Hepatocyte (in vitro differentiated cells): ENCODE results near the gene SESN1. TPM values are rescaled to one million over a fixed set of nuclear protein-coding genes. Genes with fewer than 3 reads are reported as not detected.
"Not testable (repeated sequence)": the region's sequence is repeated elsewhere in the genome, so short reads cannot be mapped to it uniquely, and the experiment has no call there.

Experiments
- DNase-seq: peaks from one replicate; pipeline ENCODE4 v3.0.0-alpha.2; 2016; ENCODE audit warnings: low spot score
- H2AFZ ChIP-seq: fragments of 200-600 bp; sonication (generic); 2 replicates; pipeline ENCODE4 v1.6.0; 2016; ENCODE audit warnings: antibody characterized with exemption, mild to moderate bottlenecking
- H3K27ac ChIP-seq: fragments of 200-600 bp; sonication (generic); 2 replicates; pipeline ENCODE4 v1.5.1; 2016; ENCODE audit warnings: mild to moderate bottlenecking
- H3K27me3 ChIP-seq: fragments of 200-600 bp; sonication (generic); 2 replicates; pipeline ENCODE4 v1.6.1; 2016
- H3K36me3 ChIP-seq: fragments of 200-600 bp; sonication (generic); replicated peaks from 2 replicates; pipeline ENCODE4 v1.5.1; 2016; ENCODE audit warnings: low read depth; ENCODE audit not compliant: insufficient read depth
- H3K4me1 ChIP-seq: fragments of 200-600 bp; sonication (generic); 2 replicates; pipeline ENCODE4 v1.5.1; 2016; ENCODE audit warnings: mild to moderate bottlenecking, moderate library complexity; ENCODE audit not compliant: insufficient read depth
- H3K4me2 ChIP-seq: fragments of 200-600 bp; sonication (generic); 2 replicates; pipeline ENCODE4 v1.6.0; 2016
- H3K4me3 ChIP-seq: fragments of 200-600 bp; sonication (generic); 2 replicates; pipeline ENCODE4 v1.5.1; 2016; ENCODE audit warnings: mild to moderate bottlenecking
- H3K79me2 ChIP-seq: fragments of 200-600 bp; sonication (generic); 2 replicates; pipeline ENCODE4 v1.6.0; 2017; ENCODE audit warnings: mild to moderate bottlenecking
- H3K9me2 ChIP-seq: fragments of 200-600 bp; sonication (generic); replicated peaks from 2 replicates; pipeline ENCODE4 v1.6.0; 2017; ENCODE audit warnings: mild to moderate bottlenecking; ENCODE audit not compliant: insufficient read depth
- H3K9me3 ChIP-seq: fragments of 200-600 bp; sonication (generic); 2 replicates; pipeline ENCODE4 v1.5.1; 2016; ENCODE audit warnings: low read depth, mild to moderate bottlenecking
- H4K20me1 ChIP-seq: fragments of 200-600 bp; sonication (generic); 2 replicates; pipeline ENCODE4 v1.6.0; 2016; ENCODE audit warnings: mild to moderate bottlenecking; ENCODE audit not compliant: insufficient read depth, poor library complexity, severe bottlenecking
- EZH2 ChIP-seq: fragments of 200-600 bp; sonication (generic); IDR thresholded peaks from 2 replicates; pipeline ENCODE4 v1.6.1; 2016; ENCODE audit warnings: antibody characterized with exemption, mild to moderate bottlenecking, borderline replicate concordance
- EZH2phosphoT487 ChIP-seq: fragments of 200-600 bp; sonication (generic); IDR thresholded peaks from one replicate; pipeline ENCODE4 v1.6.1; 2018; ENCODE audit warnings: antibody characterized with exemption, mild to moderate bottlenecking, low read depth, moderate library complexity; ENCODE audit not compliant: unreplicated experiment, severe bottlenecking
- WGBS: methylation state at CpG from one replicate; pipeline ENCODE4 v1.1.6; 2016; ENCODE audit warnings: low lambda C conversion rate; ENCODE audit errors: missing lambda C conversion rate; 5-methylcytosine and 5-hydroxymethylcytosine counted together
- polyA plus RNA-seq: library from polyadenylated mRNA; unstranded; fragments of >200 nt; fragmentation: Nextera tagmentation; extraction: Ambion mirVana; gene quantifications from 2 replicates; pipeline ENCODE4 v1.2.1, GENCODE V29; 2016
- total RNA-seq: library from RNA; depleted of rRNA; stranded (reverse); fragments of >200 nt; gene quantifications from 2 replicates; pipeline ENCODE4 v1.2.3, GENCODE V29; 2014
- TF ChIP-seq, protein P1 (sequence below): fragments of 200-600 bp; sonication (generic); IDR thresholded peaks from 2 replicates; pipeline ENCODE4 v1.5.1; 2016; ENCODE audit warnings: antibody characterized with exemption, mild to moderate bottlenecking; ENCODE audit not compliant: poor library complexity

Gene SESN1
- total RNA-seq = 51.7 and 59.1 TPM in 2 replicates
- polyA plus RNA-seq = 29.1 and 30.7 TPM in 2 replicates

- H3K27me3 ChIP-seq = no peaks in the 10 kb centered on the region
- TF ChIP-seq, protein P1, sequence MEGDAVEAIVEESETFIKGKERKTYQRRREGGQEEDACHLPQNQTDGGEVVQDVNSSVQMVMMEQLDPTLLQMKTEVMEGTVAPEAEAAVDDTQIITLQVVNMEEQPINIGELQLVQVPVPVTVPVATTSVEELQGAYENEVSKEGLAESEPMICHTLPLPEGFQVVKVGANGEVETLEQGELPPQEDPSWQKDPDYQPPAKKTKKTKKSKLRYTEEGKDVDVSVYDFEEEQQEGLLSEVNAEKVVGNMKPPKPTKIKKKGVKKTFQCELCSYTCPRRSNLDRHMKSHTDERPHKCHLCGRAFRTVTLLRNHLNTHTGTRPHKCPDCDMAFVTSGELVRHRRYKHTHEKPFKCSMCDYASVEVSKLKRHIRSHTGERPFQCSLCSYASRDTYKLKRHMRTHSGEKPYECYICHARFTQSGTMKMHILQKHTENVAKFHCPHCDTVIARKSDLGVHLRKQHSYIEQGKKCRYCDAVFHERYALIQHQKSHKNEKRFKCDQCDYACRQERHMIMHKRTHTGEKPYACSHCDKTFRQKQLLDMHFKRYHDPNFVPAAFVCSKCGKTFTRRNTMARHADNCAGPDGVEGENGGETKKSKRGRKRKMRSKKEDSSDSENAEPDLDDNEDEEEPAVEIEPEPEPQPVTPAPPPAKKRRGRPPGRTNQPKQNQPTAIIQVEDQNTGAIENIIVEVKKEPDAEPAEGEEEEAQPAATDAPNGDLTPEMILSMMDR = no peak
- TF ChIP-seq EZH2phosphoT487 (no peak), EZH2 (no peak)
- no peaks in the 10 kb centered on the region for H3K9me2 ChIP-seq
- peaks cover 11% of the 10 kb centered on the region for H3K4me1 ChIP-seq
- H3K4me3 ChIP-seq = peak within 1 kb of the TSS; percentile 67
- peaks cover 20% of the 10 kb centered on the region for H4K20me1 ChIP-seq
- peak within 1 kb of the TSS; percentile 80 for H3K4me2 ChIP-seq
- H3K36me3 ChIP-seq = no peaks in the 10 kb centered on the region
- H3K27ac ChIP-seq = peak within 1 kb of the TSS; percentile 97
- H2AFZ ChIP-seq = peak within 1 kb of the TSS; percentile 73
- under 1% methylated on average over 36 of the region's 62 CpGs for WGBS
- peak; percentile 96 for DNase-seq
- peaks cover 71% of the 10 kb centered on the region for H3K79me2 ChIP-seq
- no peaks in the 10 kb centered on the region for H3K9me3 ChIP-seq
Observed at GRCh38 chr6:109094416-109095035, at the start of gene SESN1. Gene SESN1, minus strand, starts transcription at chr6:109094846. Its CDS starts 773 bp downstream, at chr6:109094073.

- TF ChIP-seq EZH2 (no peak), EZH2phosphoT487 (no peak)
- TF ChIP-seq, protein P1 = no peak
- H3K27me3 ChIP-seq = no peaks in the 10 kb centered on the region
- no peak overlapping the region for H2AFZ ChIP-seq
- no peaks in the 10 kb centered on the region for H3K36me3 ChIP-seq
- no peaks in the 10 kb centered on the region for H3K79me2 ChIP-seq
- H3K9me3 ChIP-seq = no peaks in the 10 kb centered on the region
- H3K4me3 ChIP-seq = no peak overlapping the region
- H3K9me2 ChIP-seq = no peaks in the 10 kb centered on the region
- no peaks in the 10 kb centered on the region for H4K20me1 ChIP-seq
- no peak overlapping the region for H3K4me2 ChIP-seq
- no peaks in the 10 kb centered on the region for H3K4me1 ChIP-seq
- no peak overlapping the region for H3K27ac ChIP-seq
- no peak for DNase-seq
Observed at GRCh38 chr6:109143191-109143590, 48.5 kb upstream of the SESN1 start.

DNA sequence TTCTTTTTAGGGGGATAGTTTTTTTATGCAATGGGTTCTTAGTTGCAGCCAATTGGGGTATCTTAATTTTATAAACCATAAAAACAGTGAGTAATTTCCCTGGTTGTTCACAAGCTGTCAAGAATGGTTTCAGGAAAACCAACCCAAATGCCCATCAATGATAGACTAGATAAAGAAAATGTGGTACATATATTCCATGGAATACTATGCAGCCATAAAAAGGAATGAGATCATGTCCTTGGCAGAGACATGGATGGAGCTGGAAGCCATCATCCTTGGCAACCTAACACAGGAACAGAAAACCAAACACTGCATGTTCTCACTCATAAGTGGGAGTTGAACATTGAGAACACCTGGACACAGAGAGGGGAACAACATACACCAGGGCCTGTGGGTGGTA, 47.4 kb upstream of the SESN1 start:
- not testable (repeated sequence) for H3K79me2 ChIP-seq, H2AFZ ChIP-seq, H4K20me1 ChIP-seq, H3K4me2 ChIP-seq, H3K27ac ChIP-seq, H3K9me2 ChIP-seq, DNase-seq, H3K36me3 ChIP-seq, H3K27me3 ChIP-seq, H3K4me3 ChIP-seq, H3K4me1 ChIP-seq, H3K9me3 ChIP-seq

DNA sequence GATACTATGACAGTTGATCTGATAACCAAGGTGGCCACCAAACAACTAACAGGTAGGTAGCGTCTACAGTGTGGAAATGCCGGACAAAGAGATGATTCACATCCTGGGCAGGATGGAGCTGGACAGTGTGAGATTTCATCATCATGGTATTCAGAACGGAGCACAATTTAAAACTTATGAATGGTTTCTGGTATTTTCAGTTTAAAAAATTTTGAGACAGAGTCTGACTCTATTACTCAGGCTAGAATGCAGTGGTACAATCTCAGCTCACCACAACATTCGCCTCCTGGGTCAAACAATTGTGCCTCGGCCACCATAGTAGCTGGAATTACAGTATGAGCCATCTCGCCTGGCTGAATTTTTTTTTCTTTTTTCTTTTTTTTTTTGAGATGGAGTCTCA, 44.5 kb upstream of the SESN1 start:
- H3K4me2 ChIP-seq = no peak overlapping the region
- WGBS = 95% methylated on average over 6 of the region's 6 CpGs

GRCh38 chr6:109136530-109136929, 41.9 kb upstream of the SESN1 start:
- 97% methylated on average over 6 of the region's 6 CpGs for WGBS
- H3K9me2 ChIP-seq, H2AFZ ChIP-seq, H3K27ac ChIP-seq, H3K27me3 ChIP-seq, H3K4me3 ChIP-seq, DNase-seq, H3K79me2 ChIP-seq, H3K36me3 ChIP-seq, H3K4me2 ChIP-seq, H4K20me1 ChIP-seq, H3K9me3 ChIP-seq, H3K4me1 ChIP-seq: not testable (repeated sequence)

More for the DNA sequence above, 44.5 kb upstream of the SESN1 start:
- H3K36me3 ChIP-seq = no peaks in the 10 kb centered on the region
- H3K9me2 ChIP-seq = no peaks in the 10 kb centered on the region
- H3K9me3 ChIP-seq = no peaks in the 10 kb centered on the region
- H3K79me2 ChIP-seq = no peaks in the 10 kb centered on the region
- H3K27me3 ChIP-seq = no peaks in the 10 kb centered on the region
- no peaks in the 10 kb centered on the region for H3K4me1 ChIP-seq
- no peak overlapping the region for H3K4me3 ChIP-seq
- no peak for DNase-seq
- H3K27ac ChIP-seq = no peak overlapping the region
- no peak overlapping the region for H2AFZ ChIP-seq
- no peak for TF ChIP-seq EZH2
- TF ChIP-seq, protein P1 = no peak
- TF ChIP-seq EZH2phosphoT487 = no peak
- H4K20me1 ChIP-seq = no peaks in the 10 kb centered on the region

DNA sequence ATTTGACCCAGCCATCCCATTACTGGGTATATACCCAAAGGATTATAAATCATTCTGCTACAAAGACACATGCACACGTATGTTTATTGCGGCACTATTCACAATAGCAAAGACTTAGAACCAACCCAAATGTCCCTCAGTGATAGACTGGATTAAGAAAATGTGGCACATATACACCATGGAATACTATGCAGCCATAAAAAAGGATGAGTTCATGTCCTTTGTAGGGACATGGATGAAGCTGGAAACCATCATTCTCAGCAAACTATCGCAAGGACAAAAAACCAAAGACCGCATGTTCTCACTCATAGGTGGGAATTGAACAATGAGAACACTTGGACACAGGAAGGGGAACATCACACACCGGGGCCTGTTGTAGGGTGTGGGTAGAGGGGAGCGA, 41.4 kb upstream of the SESN1 start:
- not testable (repeated sequence) for H3K27me3 ChIP-seq, H4K20me1 ChIP-seq, DNase-seq, H3K4me3 ChIP-seq, H3K27ac ChIP-seq, H3K9me2 ChIP-seq, H2AFZ ChIP-seq, H3K79me2 ChIP-seq, H3K4me1 ChIP-seq, H3K4me2 ChIP-seq, H3K36me3 ChIP-seq, H3K9me3 ChIP-seq
- 95% methylated on average over 6 of the region's 6 CpGs for WGBS
